ENCODE results near the gene FOXJ2.

The FOXJ2 gene

GRCh38 chr12:8099235-8099634 lies 66.7 kb downstream of the FOXJ2 start:
- peaks cover 0 to 14% (median 3%) of the 10 kb centered on the region in 10 experiments; a peak in 6 of 20 replicates for H3K4me1 ChIP-seq
- no peak overlapping the region for H3K4me3 ChIP-seq
- H3K9ac ChIP-seq, result no peak overlapping the region
- no peak for TF ChIP-seq Cebpa-rat (IDR thresholded peaks at IDR 0.05)
- H3K4me2 ChIP-seq, result no peak overlapping the region
- no peaks in the 10 kb centered on the region for H3K27me3 ChIP-seq
- H3K36me3 ChIP-seq, result peaks cover 44 to 78% (median 54%) of the 10 kb centered on the region in 11 experiments
- peaks cover 0 to 10% (median 0%) of the 10 kb centered on the region in 11 experiments; a peak in 1 of 22 replicates for H4K20me1 ChIP-seq
- H3K27ac ChIP-seq, result no peak overlapping the region
- H3K9me3 ChIP-seq (replicated peaks in 1 of 11), result peaks cover 0 to 6% (median 0%) of the 10 kb centered on the region in 11 experiments; a peak in 1 of 22 replicates
